Skin epidermis (tissue), 12 donors: ENCODE data around the gene SCRN2.

Experiments used
- H3K27ac ChIP-seq, 21 experiments: fragments of 200-600 bp; sonication (generic) in 11 of 21; one replicate each; pipeline ENCODE4 v1.5.0; 2020; ENCODE audit warnings: mild to moderate bottlenecking in 3 of 21, inconsistent platforms in 2 of 21, moderate library complexity in 2 of 21
- H3K4me3 ChIP-seq, 7 experiments: fragments of 200-600 bp; sonication (generic) in 2 of 7; one replicate each; pipeline ENCODE4 v1.5.0; 2020; ENCODE audit warnings: inconsistent platforms in 2 of 7, mild to moderate bottlenecking in 2 of 7, moderate library complexity in 1 of 7

The SCRN2 gene

DNA sequence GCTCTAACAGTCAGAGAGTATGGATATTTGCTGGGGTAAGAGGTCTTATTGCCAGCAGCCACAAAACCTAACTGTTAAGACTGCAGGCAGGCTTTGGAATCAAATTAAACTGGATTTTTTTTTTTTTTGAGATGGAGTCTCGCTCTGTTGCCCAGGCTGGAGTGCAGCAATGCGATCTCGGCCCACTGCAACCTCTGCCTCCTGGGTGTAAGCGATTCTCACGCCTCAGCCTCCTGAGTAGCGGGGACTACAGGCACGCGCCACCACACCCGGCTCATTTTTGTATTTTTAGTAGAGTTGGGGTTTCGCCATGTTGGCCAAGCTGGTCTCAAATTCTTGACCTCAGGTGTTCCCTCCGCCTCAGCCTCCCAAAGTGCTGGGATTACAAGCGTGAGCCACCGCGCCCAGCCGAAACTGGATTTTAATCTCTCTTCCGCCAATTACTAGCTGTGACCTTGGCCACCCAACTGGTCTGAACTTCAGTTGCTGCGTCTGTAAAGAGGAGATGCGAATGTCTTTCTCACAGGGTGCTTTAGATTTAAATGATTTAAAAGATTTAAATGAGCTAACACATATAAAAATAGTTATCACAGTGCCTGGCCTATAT is 10.6 kb downstream of the SCRN2 start:
- Histone ChIP-seq H3K4me3 (peak overlapping the region; percentile 67 to 91 (median 72)), H3K27ac (peak overlapping the region in 19 of 21 experiments; percentile 32 to 89 (median 82))

- peak overlapping the region in 7 of 21 experiments; percentile 32 to 89 (median 83) for H3K27ac ChIP-seq
- H3K4me3 ChIP-seq, result no peak overlapping the region
These were observed 11.2 kb downstream of the SCRN2 start for GRCh38 chr17:47829870-47830269.

- no peak overlapping the region for H3K27ac ChIP-seq
These were observed 17.6 kb downstream of the SCRN2 start for GRCh38 chr17:47823519-47823918.

GRCh38 chr17:47822785-47823184 is 18.3 kb downstream of the SCRN2 start:
- peak overlapping the region in 1 of 21 experiments; percentile 76 for H3K27ac ChIP-seq
- no peak overlapping the region for H3K4me3 ChIP-seq

More at GRCh38 chr17:47823519-47823918, 17.6 kb downstream of the SCRN2 start:
- no peak overlapping the region for H3K4me3 ChIP-seq

GRCh38 chr17:47821424-47822391 is 19.4 kb downstream of the SCRN2 start, which contains the start of gene OSBPL7:
Gene OSBPL7 (minus strand): TSS chr17:47821794. CDS start chr17:47820278, 1,516 bp downstream.
- H3K27ac ChIP-seq, result peak within 1 kb of the TSS in 18 of 21 experiments; percentile 17 to 83 (median 63)
- peak within 1 kb of the TSS; percentile 33 to 52 (median 50) for H3K4me3 ChIP-seq

- peak overlapping the region in 17 of 21 experiments; percentile 14 to 83 (median 63) for H3K27ac ChIP-seq
- H3K4me3 ChIP-seq, result peak overlapping the region; percentile 33 to 52 (median 50)
These were observed 20.0 kb downstream of the SCRN2 start for GRCh38 chr17:47821031-47821423.

GRCh38 chr17:47820033-47820789 is 20.9 kb downstream of the SCRN2 start:
- H3K4me3 ChIP-seq, result peak overlapping the region in 1 of 7 experiments; percentile 50
- H3K27ac ChIP-seq, result peak overlapping the region in 2 of 21 experiments; percentile 66 to 72

DNA sequence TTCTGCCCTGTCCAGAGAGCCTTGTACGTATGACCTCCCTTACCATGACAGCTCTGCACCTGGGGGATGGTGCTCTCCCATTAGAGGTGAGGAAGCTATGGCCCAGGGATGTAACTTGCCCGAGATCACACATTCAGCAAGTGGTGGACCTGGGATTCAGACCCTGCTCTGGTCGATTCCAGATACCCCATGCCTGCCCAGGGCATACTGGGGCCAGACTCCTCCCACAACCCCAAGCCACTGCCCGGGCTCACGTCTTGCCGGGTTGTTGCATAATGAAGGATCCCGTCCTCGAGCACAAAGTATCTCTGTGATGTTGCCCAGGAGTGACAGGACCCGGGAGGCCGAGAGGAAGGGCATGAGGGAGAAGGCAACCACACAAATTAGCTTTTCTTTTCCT is 21.6 kb downstream of the SCRN2 start:
- Histone ChIP-seq H3K4me3 (no peak overlapping the region), H3K27ac (no peak overlapping the region)

DNA sequence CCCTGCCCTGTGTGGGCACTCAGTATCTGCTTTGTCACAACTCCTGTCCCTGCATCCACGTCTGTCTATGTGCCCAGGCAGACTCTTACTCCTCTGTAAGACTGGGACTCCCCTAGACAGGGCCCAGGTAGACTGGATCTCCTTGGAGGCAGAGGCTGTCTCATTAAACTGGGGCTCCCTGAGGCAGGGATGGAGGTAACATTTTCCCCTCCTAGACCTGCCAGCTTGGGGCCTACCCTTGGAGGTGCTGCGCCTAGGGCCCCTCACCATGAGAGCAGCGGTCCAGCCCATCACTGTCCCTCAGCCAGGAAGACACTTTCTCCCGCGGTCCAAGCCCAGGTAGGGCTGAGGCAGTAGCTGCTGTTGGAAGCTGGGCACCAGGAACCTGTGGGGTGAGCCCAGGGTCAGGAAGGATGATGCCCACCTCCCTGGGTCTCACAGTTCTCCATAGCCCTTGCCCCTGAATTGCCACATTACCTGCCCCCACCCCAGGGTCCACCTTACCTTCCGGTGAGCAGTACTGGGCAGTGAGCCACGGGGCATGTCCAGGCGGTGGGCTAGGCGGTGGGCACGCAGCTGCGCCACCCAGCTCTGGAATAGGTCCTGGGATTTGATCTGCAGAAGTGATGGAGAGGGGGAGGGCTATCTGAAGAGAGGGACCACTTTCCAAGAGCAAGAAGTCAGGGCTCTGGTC is 22.9 kb downstream of the SCRN2 start:
- Histone ChIP-seq H3K27ac (no peak overlapping the region), H3K4me3 (no peak overlapping the region)

DNA sequence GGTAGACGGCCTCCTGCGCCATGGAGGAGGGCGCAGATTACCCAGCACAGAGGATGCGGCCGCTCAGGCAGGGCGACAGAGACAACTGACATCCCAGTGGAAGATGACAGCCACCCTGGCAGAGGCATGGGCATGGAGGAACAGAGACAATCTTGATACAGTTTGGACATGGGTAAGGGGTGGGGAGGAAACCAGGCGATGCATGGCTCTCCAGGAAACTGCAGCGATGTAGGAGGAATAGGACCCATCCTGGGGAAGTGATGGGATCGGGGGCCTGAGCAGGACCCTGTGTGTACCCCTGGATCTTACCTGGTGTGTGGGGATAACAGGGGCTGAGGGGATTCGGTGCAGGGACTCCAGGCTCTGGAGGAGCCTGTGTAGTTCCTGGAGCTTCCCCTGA is 24.1 kb downstream of the SCRN2 start:
- Histone ChIP-seq H3K27ac (no peak overlapping the region), H3K4me3 (no peak overlapping the region)

GRCh38 chr17:47816111-47816735 is 24.9 kb downstream of the SCRN2 start:
- no peak overlapping the region for H3K27ac ChIP-seq
- no peak overlapping the region for H3K4me3 ChIP-seq

DNA sequence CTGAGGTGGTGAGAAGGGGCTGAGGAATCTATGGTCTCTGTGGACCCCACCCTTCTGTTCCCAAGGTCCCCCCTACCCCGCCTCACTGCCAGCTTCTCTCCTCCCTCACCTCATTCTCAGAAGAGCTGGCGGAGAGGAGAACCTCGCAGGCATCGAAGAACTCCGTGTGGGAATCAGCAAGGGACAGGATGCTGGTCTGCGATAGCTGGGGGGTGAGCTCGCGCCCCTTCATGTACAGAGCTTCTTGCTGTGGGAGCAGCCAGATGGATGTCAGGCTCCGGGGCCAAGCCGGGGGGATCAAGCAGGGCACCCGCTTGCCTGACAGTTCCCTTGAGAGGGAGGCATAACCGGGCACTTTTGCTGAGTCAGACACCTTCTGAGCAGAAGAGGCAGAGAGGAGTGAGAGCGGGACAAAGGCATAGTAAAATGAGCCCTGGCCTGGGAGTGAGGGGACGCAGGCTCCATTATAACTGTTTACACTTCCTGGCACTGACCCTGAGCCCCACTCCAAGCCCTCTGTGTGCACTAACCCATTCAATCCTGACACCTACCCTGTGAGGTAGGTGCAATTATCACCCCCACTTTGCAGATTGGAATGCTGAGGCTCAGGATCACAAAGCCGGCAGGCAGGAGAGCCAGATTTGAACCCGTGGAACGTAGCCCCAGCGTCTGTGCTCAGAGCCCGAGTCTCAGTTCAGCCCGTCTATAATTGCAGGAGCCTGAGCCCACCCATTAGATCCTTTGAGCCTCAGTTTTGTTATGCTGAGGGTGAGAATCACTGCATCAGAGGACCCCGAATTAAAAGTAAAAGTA is 25.8 kb downstream of the SCRN2 start:
- H3K27ac ChIP-seq, result no peak overlapping the region

DNA sequence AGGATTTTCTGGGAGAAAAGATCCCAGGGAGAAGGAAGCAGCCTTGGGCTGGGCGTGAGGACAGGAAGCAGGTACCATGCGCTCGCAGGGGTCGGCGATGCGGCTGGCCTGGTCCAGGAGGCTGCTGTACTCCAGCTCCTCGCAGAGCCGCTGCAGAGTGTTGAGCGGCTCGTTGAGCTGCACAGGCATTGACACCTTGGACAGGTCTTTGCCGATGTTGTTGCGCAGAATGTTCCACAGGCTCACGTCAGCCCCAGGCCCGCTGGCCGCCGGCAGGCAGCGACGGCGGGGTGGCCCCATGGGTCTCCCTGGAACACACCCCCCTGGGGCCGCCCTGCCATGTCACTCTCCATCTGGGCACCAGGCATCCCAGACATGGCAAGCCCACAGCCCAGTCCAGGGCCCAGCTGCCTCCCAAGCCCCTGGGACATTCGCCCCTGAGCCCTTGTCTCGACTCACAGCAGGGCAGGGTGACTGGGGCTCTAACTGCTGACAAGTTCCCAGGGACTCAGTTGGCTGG is 27.5 kb downstream of the SCRN2 start:
- Histone ChIP-seq H3K4me3 (no peak overlapping the region), H3K27ac (no peak overlapping the region)

More for the DNA sequence above, 25.8 kb downstream of the SCRN2 start:
- H3K4me3 ChIP-seq, result no peak overlapping the region

- H3K27ac ChIP-seq, result no peak overlapping the region
- no peak overlapping the region for H3K4me3 ChIP-seq
These were observed 28.0 kb downstream of the SCRN2 start for GRCh38 chr17:47813077-47813476.

DNA sequence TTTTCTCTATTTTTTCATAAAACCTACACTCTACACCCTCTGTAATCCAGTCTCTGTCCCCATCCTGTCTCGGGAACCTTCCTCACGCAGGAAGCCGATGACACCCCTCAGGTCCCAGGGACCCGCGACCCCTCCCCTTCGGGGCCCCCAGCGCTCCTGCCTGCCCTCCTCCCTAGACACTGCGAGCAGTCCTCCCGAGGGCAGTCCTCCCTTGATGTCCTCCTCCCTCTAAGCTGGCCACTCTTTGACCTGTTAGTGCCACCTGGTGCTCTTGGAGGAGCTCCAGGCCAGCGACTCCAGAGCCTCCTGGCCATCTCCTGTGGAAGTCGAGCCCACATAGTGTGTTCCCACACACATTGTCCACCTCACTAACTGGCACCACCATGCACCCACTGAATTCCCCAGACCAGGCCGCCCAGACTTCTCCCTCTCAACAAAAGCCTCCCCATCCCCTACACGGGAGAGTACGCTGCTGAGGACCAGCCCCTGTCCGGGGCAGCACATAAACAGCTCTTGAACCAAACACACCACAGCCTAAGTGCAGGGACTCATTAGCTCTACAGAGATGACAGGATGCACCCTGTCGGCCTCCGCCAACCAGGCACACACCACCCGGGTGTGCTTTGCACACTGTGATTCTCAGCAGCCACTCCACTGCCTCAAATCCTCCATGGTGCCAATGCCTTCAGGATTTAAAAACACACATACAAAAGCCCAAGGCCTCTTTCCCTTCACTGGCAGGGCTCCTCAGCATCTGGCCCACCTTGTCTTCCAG is 28.7 kb downstream of the SCRN2 start:
- Histone ChIP-seq H3K4me3 (no peak overlapping the region), H3K27ac (no peak overlapping the region)

- H3K4me3 ChIP-seq, result no peak overlapping the region
These were observed 29.4 kb downstream of the SCRN2 start for GRCh38 chr17:47811709-47812108.

More at GRCh38 chr17:47811709-47812108, 29.4 kb downstream of the SCRN2 start:
- no peak overlapping the region for H3K27ac ChIP-seq
